Ishikawa (cell line): Measurements from ENCODE around the gene OTUD6A.

ENCODE experiments used
- CEBPB ChIP-seq: IDR thresholded peaks from 2 replicates; pipeline ENCODE4 v1.6.1; 2012
- CREB1 ChIP-seq: IDR thresholded peaks from 2 replicates; pipeline ENCODE4 v1.6.1; 2012; ENCODE audit warnings: low read depth
- EGR1 ChIP-seq: IDR thresholded peaks from 2 replicates; pipeline ENCODE4 v1.6.1; 2012
- EP300 ChIP-seq: IDR thresholded peaks from 2 replicates; pipeline ENCODE4 v1.6.1; 2012; ENCODE audit warnings: borderline replicate concordance
- FOXM1 ChIP-seq: IDR thresholded peaks from 2 replicates; pipeline ENCODE4 v1.6.1; 2012; ENCODE audit warnings: low read depth, borderline replicate concordance
- MAX ChIP-seq: IDR thresholded peaks from 2 replicates; pipeline ENCODE4 v1.6.1; 2012
- NFIC ChIP-seq: IDR thresholded peaks from 2 replicates; pipeline ENCODE4 v1.6.1; 2012
- RAD21 ChIP-seq: IDR thresholded peaks from 2 replicates; pipeline ENCODE4 v1.6.1; 2012; ENCODE audit warnings: low read depth
- REST ChIP-seq: IDR thresholded peaks from 2 replicates; pipeline ENCODE4 v1.6.1; 2012; ENCODE audit warnings: low read depth, mild to moderate bottlenecking
- TAF1 ChIP-seq: IDR thresholded peaks from 2 replicates; pipeline ENCODE4 v1.6.1; 2012; ENCODE audit warnings: low read depth, mild to moderate bottlenecking
- TCF12 ChIP-seq: IDR thresholded peaks from 2 replicates; pipeline ENCODE4 v1.6.1; 2012; ENCODE audit warnings: low read depth
- TEAD4 ChIP-seq: IDR thresholded peaks from 2 replicates; pipeline ENCODE4 v1.6.1; 2012
- USF1 ChIP-seq: IDR thresholded peaks from 2 replicates; pipeline ENCODE4 v1.6.1; 2012
- YY1 ChIP-seq: IDR thresholded peaks from 2 replicates; pipeline ENCODE4 v1.6.1; 2012; ENCODE audit warnings: low read depth
- ZBTB7A ChIP-seq: IDR thresholded peaks from 2 replicates; pipeline ENCODE4 v1.6.1; 2012; ENCODE audit warnings: low read depth

OTUD6A gene

GRCh38 chrX:70087857-70088630 lies 25.8 kb downstream of the OTUD6A start:
- no peak for TF ChIP-seq TCF12
- no peak for TF ChIP-seq REST
- TF ChIP-seq EGR1 = no peak
- TF ChIP-seq CEBPB = no peak
- no peak for TF ChIP-seq RAD21

GRCh38 chrX:70088751-70089150 lies 26.5 kb downstream of the OTUD6A start:
- TF ChIP-seq TCF12 (no peak), CEBPB (no peak), USF1 (no peak), NFIC (no peak), YY1 (no peak), MAX (no peak), REST (no peak), TEAD4 (no peak), EP300 (no peak), FOXM1 (no peak)

GRCh38 chrX:70089604-70090297 lies 27.5 kb downstream of the OTUD6A start:
- TF ChIP-seq CREB1 (no peak), TAF1 (no peak), MAX (no peak), FOXM1 (no peak), YY1 (no peak), REST (no peak), EGR1 (no peak), TEAD4 (no peak), CEBPB (no peak), ZBTB7A (no peak), NFIC (no peak), TCF12 (no peak)

GRCh38 chrX:70092247-70092646 lies 30.0 kb downstream of the OTUD6A start:
- TF ChIP-seq TCF12 = no peak
- no peak for TF ChIP-seq CEBPB
- no peak for TF ChIP-seq EGR1
- TF ChIP-seq TEAD4 = no peak

- TF ChIP-seq FOXM1 (no peak), RAD21 (peak; percentile 31)
These were observed 33.8 kb downstream of the OTUD6A start for GRCh38 chrX:70096052-70096451.
